H1 (cell line): ENCODE results near the gene ZNF468.
"Not testable (repeated sequence)": the region's sequence is repeated elsewhere in the genome, so short reads cannot be mapped to it uniquely, and the experiment has no call there.

ENCODE experiments used
- ASH2L ChIP-seq: fragments of 200-600, 300-600 bp; sonication (generic); IDR thresholded peaks from one replicate; pipeline ENCODE4 v1.7.1; 2017; ENCODE audit warnings: low read length
- BACH1 ChIP-seq: IDR thresholded peaks from 2 replicates; pipeline ENCODE4 v1.6.1; 2012; ENCODE audit warnings: low read length, improper control_type of control experiment
- EP300 ChIP-seq, 2 experiments: IDR thresholded peaks; 1 replicate in 1 of 2; 2 replicates in 1 of 2; pipeline ENCODE4 v1.6.1; 2011 to 2012; ENCODE audit warnings: low read depth in 2 of 2, low read length in 2 of 2, mild to moderate bottlenecking in 2 of 2, borderline replicate concordance in 1 of 2, inconsistent platforms in 1 of 2, moderate library complexity in 1 of 2
- EZH2 ChIP-seq: fragments of 200-600 bp; sonication (generic); IDR thresholded peaks from 2 replicates; pipeline ENCODE4 v1.7.1; 2012; ENCODE audit warnings: low read depth, mild to moderate bottlenecking, moderate library complexity, low read length, inconsistent platforms; ENCODE audit not compliant: severe bottlenecking
- HDAC2 ChIP-seq, 2 experiments: fragments of 300-600 bp in 1 of 2; sonication (generic) in 1 of 2; IDR thresholded peaks; 2 replicates each; pipeline ENCODE4 v1.6.1; 2011 to 2012; ENCODE audit warnings: low read depth in 2 of 2, low read length in 2 of 2, mild to moderate bottlenecking in 2 of 2, moderate library complexity in 2 of 2, borderline replicate concordance in 1 of 2, inconsistent platforms in 1 of 2
- JUN ChIP-seq: IDR thresholded peaks from 2 replicates; pipeline ENCODE4 v1.6.1; 2011; ENCODE audit warnings: low read depth, mild to moderate bottlenecking, improper control_type of control experiment, low read length
- POLR2A ChIP-seq, 2 experiments: IDR thresholded peaks; 1 replicate in 1 of 2; 2 replicates in 1 of 2; pipeline ENCODE4 v1.6.1; 2011; ENCODE audit warnings: low read depth in 2 of 2, low read length in 2 of 2, mild to moderate bottlenecking in 2 of 2; ENCODE audit errors: control extremely low read depth in 1 of 2
- TAF1 ChIP-seq: IDR thresholded peaks from 2 replicates; pipeline ENCODE4 v1.6.1; 2011; ENCODE audit warnings: mild to moderate bottlenecking, low read depth, low read length
- ZNF274 ChIP-seq: IDR thresholded peaks from 2 replicates; pipeline ENCODE4 v1.7.0; 2012; ENCODE audit warnings: low read length, borderline replicate concordance; ENCODE audit errors: extremely low read depth
- TF ChIP-seq, protein P1 (sequence below), 3 experiments: IDR thresholded peaks; 1 replicate in 2 of 3; 2 replicates in 1 of 3; pipeline versions ENCODE4 v1.5.1 to v1.6.1; 2011; ENCODE audit warnings: low read length in 3 of 3, mild to moderate bottlenecking in 3 of 3, inconsistent platforms in 2 of 3, low read depth in 1 of 3, moderate library complexity in 1 of 3; ENCODE audit not compliant: insufficient read depth in 1 of 3; ENCODE audit errors: control extremely low read depth in 1 of 3
- TF ChIP-seq, protein P2 (sequence below): IDR thresholded peaks from 2 replicates; pipeline ENCODE4 v1.6.1; 2012; ENCODE audit warnings: inconsistent platforms

- TF ChIP-seq, protein P1, sequence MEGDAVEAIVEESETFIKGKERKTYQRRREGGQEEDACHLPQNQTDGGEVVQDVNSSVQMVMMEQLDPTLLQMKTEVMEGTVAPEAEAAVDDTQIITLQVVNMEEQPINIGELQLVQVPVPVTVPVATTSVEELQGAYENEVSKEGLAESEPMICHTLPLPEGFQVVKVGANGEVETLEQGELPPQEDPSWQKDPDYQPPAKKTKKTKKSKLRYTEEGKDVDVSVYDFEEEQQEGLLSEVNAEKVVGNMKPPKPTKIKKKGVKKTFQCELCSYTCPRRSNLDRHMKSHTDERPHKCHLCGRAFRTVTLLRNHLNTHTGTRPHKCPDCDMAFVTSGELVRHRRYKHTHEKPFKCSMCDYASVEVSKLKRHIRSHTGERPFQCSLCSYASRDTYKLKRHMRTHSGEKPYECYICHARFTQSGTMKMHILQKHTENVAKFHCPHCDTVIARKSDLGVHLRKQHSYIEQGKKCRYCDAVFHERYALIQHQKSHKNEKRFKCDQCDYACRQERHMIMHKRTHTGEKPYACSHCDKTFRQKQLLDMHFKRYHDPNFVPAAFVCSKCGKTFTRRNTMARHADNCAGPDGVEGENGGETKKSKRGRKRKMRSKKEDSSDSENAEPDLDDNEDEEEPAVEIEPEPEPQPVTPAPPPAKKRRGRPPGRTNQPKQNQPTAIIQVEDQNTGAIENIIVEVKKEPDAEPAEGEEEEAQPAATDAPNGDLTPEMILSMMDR (IDR thresholded peaks at IDR 0.05; ENCODE audit: control extremely low read depth in 1 of 3, insufficient read depth in 1 of 3, low read depth in 1 of 3, low read length in 3 of 3) = not testable (repeated sequence)
- TF ChIP-seq BACH1; HDAC2 (IDR thresholded peaks at IDR 0.05; ENCODE audit: borderline replicate concordance in 1 of 2, low read depth in 2 of 2, low read length in 2 of 2); ASH2L; POLR2A (IDR thresholded peaks at IDR 0.05; ENCODE audit: control extremely low read depth in 1 of 2, low read depth in 2 of 2, low read length in 2 of 2); EZH2; EP300 (IDR thresholded peaks at IDR 0.05; ENCODE audit: borderline replicate concordance in 1 of 2, low read depth in 2 of 2, low read length in 2 of 2); TAF1; JUN; ZNF274: not testable (repeated sequence)
- TF ChIP-seq, protein P2, sequence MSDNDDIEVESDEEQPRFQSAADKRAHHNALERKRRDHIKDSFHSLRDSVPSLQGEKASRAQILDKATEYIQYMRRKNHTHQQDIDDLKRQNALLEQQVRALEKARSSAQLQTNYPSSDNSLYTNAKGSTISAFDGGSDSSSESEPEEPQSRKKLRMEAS = not testable (repeated sequence)
Measured at GRCh38 chr19:52821204-52821960, 36.0 kb downstream of the ZNF468 start, which contains the start of gene ZNF28.
